ENCODE results near the gene UCN2.

Gene UCN2

GRCh38 chr3:48591436-48591835 is 27.9 kb upstream of the UCN2 start:
- no peak for DNase-seq (ENCODE audit: low spot score)

DNA sequence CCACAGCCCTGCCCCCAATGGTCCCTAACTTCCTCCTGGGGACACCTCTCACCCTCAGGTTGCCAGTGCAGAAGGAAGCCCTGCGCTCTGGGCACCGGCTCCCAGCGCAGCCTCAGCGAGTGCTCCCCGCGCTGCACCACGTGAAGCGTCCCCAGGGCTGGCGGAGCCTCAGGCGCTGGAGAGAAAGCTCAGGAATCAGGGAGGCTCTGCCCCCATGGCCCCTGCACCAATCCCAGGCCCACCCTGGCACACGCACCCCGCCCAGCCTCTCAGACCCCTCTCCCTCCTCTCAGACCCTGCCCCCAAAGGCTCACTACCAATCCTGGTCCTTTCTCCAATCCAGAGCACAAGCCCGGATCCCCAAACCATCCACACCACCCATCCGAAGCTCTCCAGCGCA is 24.6 kb upstream of the UCN2 start:
- no peak for DNase-seq (ENCODE audit: low spot score)

DNA sequence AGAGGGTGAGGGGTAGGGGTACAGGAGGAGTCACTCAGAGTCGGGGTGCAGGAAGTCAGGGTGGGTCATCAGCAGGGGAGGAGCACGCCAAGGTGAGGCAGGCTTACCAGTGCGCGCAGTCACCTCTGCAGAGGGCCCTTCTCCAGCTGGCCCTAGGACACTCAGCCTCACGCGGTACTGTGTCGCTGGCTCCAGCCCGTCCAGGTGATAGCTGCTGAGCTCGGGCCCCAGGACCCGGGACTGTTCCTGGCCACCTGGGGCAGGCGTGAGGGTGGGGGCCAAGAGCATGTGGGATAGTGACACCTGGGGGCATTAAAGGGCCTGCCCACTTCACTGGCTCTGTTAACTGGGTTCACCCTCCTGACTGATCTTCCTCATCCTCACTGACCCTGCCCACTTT is 24.1 kb upstream of the UCN2 start:
- no peak for DNase-seq (ENCODE audit: low spot score)

DNA sequence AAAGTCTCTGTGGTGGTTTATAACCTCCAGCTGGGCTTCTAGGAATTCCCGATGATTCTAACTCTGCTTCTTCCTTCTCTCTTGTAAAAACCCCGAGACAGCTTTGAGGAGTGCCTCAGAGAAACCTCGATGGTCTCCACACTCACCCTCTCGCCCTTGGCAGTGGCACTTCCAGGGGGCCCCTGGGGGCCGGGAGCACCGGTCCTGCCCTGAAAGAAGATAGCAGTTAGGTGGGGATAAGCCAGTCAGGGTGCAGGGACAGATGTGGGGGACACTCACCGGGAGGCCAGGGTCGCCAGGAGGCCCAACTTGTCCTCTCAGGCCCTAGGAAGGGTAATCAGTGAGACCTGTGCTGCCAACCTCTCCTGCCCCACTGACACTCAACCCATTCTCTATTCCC is 21.8 kb upstream of the UCN2 start:
- DNase-seq (ENCODE audit: low spot score) = no peak

DNA sequence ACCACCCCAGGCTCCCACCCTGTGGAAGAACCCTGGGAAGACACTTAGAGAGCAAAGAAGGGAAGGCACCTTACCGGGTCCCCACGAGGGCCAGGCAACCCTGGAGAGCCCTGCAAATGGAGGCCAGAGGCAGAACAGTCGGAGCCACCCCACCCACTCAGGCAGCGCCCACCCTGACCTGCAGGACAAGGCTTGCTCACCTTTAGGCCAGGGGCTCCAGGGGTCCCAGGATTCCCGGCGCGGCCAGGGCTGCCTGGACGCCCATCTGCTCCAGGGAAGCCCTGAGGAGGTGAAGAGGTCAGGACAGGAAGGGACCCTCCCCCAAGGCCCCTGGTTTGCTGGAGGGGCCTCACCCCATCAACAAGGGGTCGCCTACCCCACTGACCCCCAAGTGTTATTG is 21.3 kb upstream of the UCN2 start:
- DNase-seq (ENCODE audit: low spot score) = no peak

DNA sequence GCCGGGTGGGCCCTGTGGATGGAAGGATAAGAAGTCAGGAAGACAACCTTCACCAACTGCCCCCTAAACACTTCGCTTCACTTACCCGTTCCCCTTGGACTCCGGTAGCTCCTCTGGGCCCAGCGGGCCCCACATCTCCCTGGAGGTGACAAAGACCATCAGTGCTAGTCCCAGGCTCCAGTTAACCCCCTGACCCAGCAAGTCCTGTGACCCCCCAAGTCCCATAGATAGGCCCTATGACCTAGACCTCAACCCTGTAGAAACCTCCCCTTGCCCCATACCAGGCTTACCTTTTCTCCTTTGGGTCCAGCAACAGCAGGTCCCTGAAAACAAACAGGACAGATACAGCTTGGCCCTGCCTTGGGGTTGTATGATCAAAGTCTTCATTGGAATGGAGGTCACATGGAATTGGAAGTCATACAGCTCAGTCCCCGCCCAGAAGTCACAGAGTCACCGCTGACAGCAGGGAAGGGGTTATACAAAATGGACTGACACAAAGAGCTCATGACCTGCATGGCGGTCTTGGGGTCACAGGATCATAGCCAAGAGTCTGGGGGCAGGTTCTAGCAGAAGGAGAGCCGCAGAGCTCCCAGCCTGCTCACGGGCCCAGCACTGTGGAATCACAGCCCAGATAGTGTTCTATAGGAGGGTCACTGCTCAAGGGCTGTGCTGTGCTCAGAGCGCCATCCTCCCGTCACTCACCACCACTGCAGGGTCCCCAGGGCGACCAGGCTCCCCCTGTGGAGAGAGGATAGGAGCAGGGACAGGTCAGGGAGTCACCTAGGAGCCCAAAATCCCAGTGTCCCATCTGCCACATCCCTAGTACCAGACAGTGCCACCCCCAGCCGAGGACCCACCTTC is 18.3 kb upstream of the UCN2 start:
- no peak for DNase-seq (ENCODE audit: low spot score)

DNA sequence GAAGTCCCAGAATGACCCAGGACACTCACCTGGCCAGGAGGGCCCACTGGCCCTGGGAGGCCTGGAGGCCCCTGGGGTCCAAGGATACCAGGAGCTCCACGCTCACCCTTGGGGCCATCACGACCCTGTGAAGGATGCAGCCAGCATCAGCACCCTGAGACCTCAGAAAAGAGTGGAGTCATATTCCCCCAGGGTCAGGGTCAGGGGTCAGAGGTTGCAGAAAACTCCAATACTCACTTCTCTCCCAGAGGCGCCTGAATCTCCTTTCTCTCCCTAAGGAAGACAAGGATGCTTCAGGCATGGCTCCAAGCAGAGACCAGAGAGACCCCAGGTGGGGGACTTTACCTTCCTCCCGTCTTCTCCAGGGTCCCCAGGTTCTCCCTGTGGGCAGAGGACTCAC is 13.1 kb upstream of the UCN2 start:
- no peak for DNase-seq (ENCODE audit: low spot score)

GRCh38 chr3:48575366-48575765 is 11.8 kb upstream of the UCN2 start:
- no peak for DNase-seq (ENCODE audit: low spot score)

DNA sequence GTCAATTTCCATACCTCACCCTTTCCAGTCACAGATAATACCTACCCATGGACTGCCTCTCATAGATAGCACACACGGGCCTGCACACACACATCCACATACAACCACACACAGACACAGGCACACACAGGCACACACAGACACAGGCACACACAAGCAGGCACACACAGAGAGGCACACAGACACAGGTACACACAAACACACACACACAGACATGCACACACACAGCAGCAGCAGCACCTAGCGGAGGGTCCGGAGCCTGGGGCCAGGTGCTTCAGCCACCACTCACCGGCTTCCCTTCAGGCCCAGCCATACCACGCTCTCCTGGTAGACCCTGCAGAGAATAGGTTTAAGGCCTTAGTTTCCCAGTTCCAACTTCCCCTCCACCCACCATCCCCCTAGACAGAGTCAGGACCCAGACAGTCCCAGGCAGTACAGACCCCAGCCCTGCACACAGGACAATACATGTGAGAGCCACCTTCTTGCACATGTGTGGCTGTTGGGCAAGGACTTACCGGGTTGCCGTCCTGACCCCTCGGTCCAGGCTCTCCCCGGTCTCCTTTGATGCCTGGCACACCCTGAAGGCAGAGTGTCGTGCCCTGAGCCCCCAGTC is 10.5 kb upstream of the UCN2 start:
- DNase-seq (ENCODE audit: low spot score) = no peak

DNA sequence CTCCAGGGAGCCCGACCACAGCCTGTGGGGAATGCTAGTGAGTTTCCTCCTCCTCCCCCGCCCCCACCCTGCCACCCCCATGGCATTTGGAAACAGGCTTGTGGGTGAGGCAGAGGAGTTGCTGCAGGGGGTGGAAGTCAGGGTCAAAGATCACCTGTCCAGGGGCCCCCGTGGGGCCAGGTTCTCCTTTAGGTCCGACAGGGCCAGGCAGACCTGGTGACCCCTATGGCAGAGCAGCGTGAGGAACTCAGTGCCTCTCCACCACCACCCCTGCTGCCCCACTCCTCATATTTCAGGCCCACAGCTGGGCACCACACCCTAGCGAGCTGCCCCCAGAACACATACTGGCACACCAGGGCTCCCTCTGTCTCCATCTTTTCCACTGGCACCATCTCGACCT is 8.9 kb upstream of the UCN2 start:
- no peak for DNase-seq (ENCODE audit: low spot score)

DNA sequence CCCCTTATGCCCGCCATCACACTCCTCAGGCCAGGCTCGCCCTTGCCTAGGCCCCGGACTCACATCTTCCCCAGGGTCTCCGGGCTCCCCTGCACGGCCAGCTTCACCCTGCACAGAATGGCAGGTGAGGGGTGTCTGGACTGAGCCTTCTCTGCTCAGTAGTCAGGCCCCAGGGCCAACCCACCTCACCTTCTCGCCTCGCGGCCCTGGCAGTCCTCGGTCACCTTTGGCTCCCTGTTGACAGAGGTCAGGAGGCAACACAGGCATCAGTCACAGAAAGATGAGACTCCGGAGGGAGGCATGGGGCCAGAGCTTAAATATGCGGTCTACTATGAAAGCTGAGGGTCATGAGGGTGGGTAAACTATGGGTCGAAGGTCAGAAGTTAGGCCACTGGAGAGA is 8.4 kb upstream of the UCN2 start:
- no peak for DNase-seq (ENCODE audit: low spot score)

GRCh38 chr3:48569808-48570450 is 6.3 kb upstream of the UCN2 start:
- no peak for DNase-seq (ENCODE audit: low spot score)

- no peak for DNase-seq (ENCODE audit: low spot score)
Measured at GRCh38 chr3:48569400-48569799, 5.8 kb upstream of the UCN2 start.

DNA sequence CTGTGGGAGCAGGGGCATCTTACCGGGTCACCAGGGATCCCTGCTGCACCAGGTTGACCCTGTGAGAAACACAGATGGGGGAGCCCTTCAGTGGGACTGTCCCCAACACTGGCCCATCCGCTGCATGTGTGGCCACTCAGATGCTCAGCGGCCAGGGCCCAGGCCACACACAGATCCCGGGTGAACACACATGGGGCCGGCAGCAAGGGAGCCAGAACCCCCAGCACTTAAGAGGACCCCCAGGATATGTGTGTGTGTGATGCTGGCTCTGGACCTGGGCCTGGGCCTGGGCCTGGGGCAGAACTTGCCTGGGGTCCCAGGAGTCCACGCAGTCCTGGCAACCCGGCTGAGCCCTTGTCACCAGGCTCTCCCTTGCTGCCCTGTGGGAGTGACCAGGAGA is 4.9 kb upstream of the UCN2 start:
- DNase-seq (ENCODE audit: low spot score) = no peak

DNA sequence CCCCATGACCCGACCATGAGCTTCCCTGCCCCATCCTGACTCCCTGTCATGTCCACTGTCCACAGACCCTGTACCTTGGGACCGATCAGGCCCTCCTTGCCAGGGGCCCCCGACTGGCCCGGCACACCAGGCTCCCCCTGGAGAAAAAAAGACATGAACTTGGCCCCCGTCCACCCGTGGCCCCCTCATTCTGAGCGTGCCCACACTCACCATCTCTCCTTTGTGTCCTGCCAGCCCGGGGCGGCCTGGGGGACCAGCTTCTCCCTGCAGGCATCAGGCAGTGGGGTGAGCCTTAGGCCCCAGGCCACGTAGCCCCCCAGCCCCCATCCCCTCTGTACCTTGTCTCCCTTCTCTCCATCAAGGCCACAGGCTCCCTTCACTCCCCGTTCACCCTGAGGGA is 3.9 kb upstream of the UCN2 start:
- DNase-seq (ENCODE audit: low spot score) = no peak

DNA sequence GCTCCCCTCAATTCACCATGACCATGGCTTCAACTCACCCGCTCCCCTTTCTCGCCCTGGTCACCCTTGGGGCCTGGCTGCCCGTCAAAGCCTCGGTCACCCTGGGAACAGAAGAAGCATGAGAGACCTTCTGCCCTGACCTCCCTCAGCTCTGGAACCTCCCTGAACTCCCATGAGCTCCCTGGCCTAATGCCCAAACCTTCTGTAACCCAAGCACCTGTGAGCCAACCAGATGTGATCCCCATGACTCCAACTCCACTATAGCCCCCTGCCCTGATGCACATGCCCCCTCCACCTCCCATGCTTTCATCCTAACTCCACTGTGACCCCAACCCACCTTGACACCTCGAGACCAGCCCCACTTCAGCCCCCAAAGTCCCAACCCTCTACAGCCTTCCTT is 3.5 kb upstream of the UCN2 start:
- no peak for DNase-seq (ENCODE audit: low spot score)

- DNase-seq (ENCODE audit: low spot score) = no peak
Measured at GRCh38 chr3:48566401-48566760, 2.8 kb upstream of the UCN2 start.

GRCh38 chr3:48565591-48566400 is 2.2 kb upstream of the UCN2 start:
- no peak for DNase-seq (ENCODE audit: low spot score)

DNA sequence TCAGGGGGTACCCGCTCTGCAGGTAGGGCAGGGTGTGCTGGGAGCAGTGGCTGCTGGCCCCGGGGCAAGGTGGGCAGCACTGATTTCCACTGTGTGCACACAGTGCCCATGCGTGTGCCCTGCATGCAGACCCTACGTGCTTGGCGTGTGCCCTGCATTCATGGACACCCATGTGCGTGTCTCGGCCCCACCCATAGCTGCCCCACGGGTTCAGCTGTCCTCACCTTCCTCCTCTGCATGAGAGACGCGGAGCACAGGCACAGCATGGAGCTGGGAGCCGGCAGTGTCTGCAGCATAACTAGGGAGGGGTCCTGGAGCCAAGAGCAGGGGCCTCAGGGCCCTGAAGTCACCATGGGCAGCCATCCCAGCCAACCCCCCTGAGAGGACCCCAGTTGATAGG is 1.6 kb upstream of the UCN2 start:
- DNase-seq (ENCODE audit: low spot score) = no peak

DNA sequence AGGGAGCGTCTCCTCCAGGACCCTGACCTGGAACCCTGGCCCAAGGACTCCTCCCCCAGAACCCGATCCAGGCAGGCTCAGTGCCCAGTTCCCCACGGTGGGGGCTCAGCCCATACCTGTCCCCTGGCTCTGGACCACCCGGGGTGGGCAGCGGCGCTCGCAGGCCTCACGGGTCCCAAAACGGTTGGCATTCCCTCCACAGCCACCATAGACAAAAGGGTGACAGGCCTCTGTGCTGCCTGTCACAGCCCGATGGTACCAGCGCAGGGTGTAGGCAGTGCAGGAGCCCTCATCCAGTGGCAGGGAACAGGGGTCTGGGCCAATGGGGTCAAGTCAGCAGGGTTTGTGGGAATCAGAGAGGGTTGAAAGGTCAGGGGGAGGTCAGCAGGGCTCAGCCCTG is 1.1 kb upstream of the UCN2 start:
- no peak for DNase-seq (ENCODE audit: low spot score)

DNA sequence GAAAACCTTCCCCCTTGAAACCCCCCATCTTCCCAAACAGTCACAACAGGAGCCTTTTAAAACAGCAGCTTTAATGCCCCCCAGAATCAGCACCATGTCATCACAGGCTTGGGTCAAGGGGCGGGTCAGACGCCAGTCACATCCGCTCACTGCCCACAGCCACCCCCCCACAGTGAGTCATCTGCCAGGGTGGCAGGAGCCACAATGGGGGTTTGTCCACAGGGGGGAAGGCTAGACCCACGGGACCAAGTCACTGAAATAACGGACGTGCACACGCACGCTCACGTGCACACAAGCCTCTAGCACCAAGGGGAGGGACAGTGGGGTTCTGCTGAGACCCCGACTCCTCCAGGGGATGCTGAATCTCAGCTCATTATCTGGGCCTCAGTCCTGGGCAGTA is 441 bp upstream of the UCN2 start:
- DNase-seq (ENCODE audit: low spot score) = no peak

GRCh38 chr3:48562367-48563095 is 1.1 kb downstream of the UCN2 start:
- DNase-seq (ENCODE audit: low spot score) = no peak

Data from D341Med (cell line).